Measurements from ENCODE around the gene SLC45A3. TPM values are rescaled to one million over a fixed set of nuclear protein-coding genes. Genes with fewer than 3 reads are reported as not detected.

Gene SLC45A3
- polyA plus RNA-seq, 1 donor from 2014 or later, result 0.53 TPM

GRCh38 chr1:205626216-205626615, 54.1 kb downstream of the SLC45A3 start:
- Histone ChIP-seq H4K20me1 (ENCODE audit: insufficient read depth) (no peaks in the 10 kb centered on the region), H3K79me2 (replicated peaks; ENCODE audit: insufficient read depth, low read length) (peaks cover 43% of the 10 kb centered on the region), H3K27ac (ENCODE audit: low read length) (no peak overlapping the region)

DNA sequence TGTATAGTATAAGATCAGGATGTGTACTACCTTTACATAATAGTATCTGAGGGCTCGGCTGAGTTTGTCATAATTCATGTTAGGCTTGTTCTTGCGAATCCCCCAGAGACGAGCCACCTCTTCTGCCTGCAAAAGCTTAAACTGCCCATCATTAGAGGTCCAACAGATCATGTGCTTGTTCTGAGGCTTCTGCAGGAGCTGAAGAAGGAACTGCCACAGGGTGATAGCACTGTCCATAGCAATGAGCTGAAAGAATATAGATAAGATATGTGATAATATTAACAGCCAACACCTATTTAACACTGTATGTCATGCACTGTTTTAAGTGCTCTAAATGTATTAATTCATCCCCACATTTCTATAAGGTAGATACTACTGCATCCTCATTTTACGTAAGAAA, 56.7 kb downstream of the SLC45A3 start:
- Histone ChIP-seq H3K4me3 (ENCODE audit: low read length) (peak overlapping the region; percentile 38), H3K27ac (ENCODE audit: low read length) (no peak overlapping the region), H3F3A (ENCODE audit: insufficient read depth, low read length, poor library complexity, severe bottlenecking) (no peaks in the 10 kb centered on the region), H4K20me1 (ENCODE audit: insufficient read depth) (no peaks in the 10 kb centered on the region), H3K27me3 (ENCODE audit: insufficient read depth, low read depth, low read length) (no peaks in the 10 kb centered on the region), H3K79me2 (replicated peaks; ENCODE audit: insufficient read depth, low read length) (peaks cover 21% of the 10 kb centered on the region), H3K36me3 (ENCODE audit: insufficient read depth, low read length) (peaks cover 5% of the 10 kb centered on the region), H3K9ac (ENCODE audit: low read length) (no peak overlapping the region), H3K9me2 (ENCODE audit: insufficient read depth, low read length) (no peaks in the 10 kb centered on the region), H3K4me2 (ENCODE audit: low read length) (no peak overlapping the region), H2AFZ (ENCODE audit: low read depth, low read length) (no peak overlapping the region), H3K9me3 (ENCODE audit: low read length) (no peaks in the 10 kb centered on the region)
- TF ChIP-seq EP300 (conservative IDR thresholded peaks at IDR 0.05; ENCODE audit: poor library complexity, severe bottlenecking) (no peak), RAD21 (conservative IDR thresholded peaks at IDR 0.05) (no peak), TAF1 (IDR thresholded peaks at IDR 0.05; ENCODE audit: low read depth) (no peak), CTCF (IDR thresholded peaks at IDR 0.05; ENCODE audit: poor library complexity, severe bottlenecking) (no peak), EZH2 (IDR thresholded peaks at IDR 0.05; ENCODE audit: borderline replicate concordance, insufficient read depth, low read length, poor library complexity, severe bottlenecking) (no peak), SMC3 (conservative IDR thresholded peaks at IDR 0.05; ENCODE audit: poor library complexity) (no peak), POLR2AphosphoS5 (IDR thresholded peaks at IDR 0.05) (no peak), MXI1 (conservative IDR thresholded peaks at IDR 0.05; ENCODE audit: poor library complexity, severe bottlenecking) (no peak)
- TF ChIP-seq, protein P1, sequence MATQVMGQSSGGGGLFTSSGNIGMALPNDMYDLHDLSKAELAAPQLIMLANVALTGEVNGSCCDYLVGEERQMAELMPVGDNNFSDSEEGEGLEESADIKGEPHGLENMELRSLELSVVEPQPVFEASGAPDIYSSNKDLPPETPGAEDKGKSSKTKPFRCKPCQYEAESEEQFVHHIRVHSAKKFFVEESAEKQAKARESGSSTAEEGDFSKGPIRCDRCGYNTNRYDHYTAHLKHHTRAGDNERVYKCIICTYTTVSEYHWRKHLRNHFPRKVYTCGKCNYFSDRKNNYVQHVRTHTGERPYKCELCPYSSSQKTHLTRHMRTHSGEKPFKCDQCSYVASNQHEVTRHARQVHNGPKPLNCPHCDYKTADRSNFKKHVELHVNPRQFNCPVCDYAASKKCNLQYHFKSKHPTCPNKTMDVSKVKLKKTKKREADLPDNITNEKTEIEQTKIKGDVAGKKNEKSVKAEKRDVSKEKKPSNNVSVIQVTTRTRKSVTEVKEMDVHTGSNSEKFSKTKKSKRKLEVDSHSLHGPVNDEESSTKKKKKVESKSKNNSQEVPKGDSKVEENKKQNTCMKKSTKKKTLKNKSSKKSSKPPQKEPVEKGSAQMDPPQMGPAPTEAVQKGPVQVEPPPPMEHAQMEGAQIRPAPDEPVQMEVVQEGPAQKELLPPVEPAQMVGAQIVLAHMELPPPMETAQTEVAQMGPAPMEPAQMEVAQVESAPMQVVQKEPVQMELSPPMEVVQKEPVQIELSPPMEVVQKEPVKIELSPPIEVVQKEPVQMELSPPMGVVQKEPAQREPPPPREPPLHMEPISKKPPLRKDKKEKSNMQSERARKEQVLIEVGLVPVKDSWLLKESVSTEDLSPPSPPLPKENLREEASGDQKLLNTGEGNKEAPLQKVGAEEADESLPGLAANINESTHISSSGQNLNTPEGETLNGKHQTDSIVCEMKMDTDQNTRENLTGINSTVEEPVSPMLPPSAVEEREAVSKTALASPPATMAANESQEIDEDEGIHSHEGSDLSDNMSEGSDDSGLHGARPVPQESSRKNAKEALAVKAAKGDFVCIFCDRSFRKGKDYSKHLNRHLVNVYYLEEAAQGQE (IDR thresholded peaks at IDR 0.05; ENCODE audit: borderline replicate concordance), result no peak

More at GRCh38 chr1:205626216-205626615, 54.1 kb downstream of the SLC45A3 start:
- no peak overlapping the region for H3K9ac ChIP-seq (ENCODE audit: low read length)
- H3K4me3 ChIP-seq (ENCODE audit: low read length), result no peak overlapping the region
- H3K4me2 ChIP-seq (ENCODE audit: low read length), result no peak overlapping the region
- no peaks in the 10 kb centered on the region for H3F3A ChIP-seq (ENCODE audit: insufficient read depth, low read length, poor library complexity, severe bottlenecking)
- H3K27me3 ChIP-seq (ENCODE audit: insufficient read depth, low read depth, low read length), result no peaks in the 10 kb centered on the region
- no peaks in the 10 kb centered on the region for H3K9me3 ChIP-seq (ENCODE audit: low read length)
- TF ChIP-seq CTCF (IDR thresholded peaks at IDR 0.05; ENCODE audit: poor library complexity, severe bottlenecking), result no peak
- TF ChIP-seq EZH2 (IDR thresholded peaks at IDR 0.05; ENCODE audit: borderline replicate concordance, insufficient read depth, low read length, poor library complexity, severe bottlenecking), result no peak
- TF ChIP-seq MXI1 (conservative IDR thresholded peaks at IDR 0.05; ENCODE audit: poor library complexity, severe bottlenecking), result no peak
- TF ChIP-seq SMC3 (conservative IDR thresholded peaks at IDR 0.05; ENCODE audit: poor library complexity), result no peak
- TF ChIP-seq TAF1 (IDR thresholded peaks at IDR 0.05; ENCODE audit: low read depth), result no peak
- no peak for TF ChIP-seq RAD21 (conservative IDR thresholded peaks at IDR 0.05)
- TF ChIP-seq, protein P1 (IDR thresholded peaks at IDR 0.05; ENCODE audit: borderline replicate concordance), result no peak
- no peak for TF ChIP-seq EP300 (conservative IDR thresholded peaks at IDR 0.05; ENCODE audit: poor library complexity, severe bottlenecking)
- no peak for TF ChIP-seq POLR2AphosphoS5 (IDR thresholded peaks at IDR 0.05)
- H2AFZ ChIP-seq (ENCODE audit: low read depth, low read length), result no peak overlapping the region
- peaks cover 5% of the 10 kb centered on the region for H3K36me3 ChIP-seq (ENCODE audit: insufficient read depth, low read length)
- no peaks in the 10 kb centered on the region for H3K9me2 ChIP-seq (ENCODE audit: insufficient read depth, low read length)
